GM21786 (cell line): ENCODE results near the gene KLHDC8B.

Experiments
- ATAC-seq: cut with Tn5 transposase; IDR thresholded peaks from one replicate; pipeline ENCODE4 v1.9.1; 2021; ENCODE audit not compliant: unreplicated experiment

KLHDC8B gene

GRCh38 chr3:49158103-49158709, 13.2 kb upstream of the KLHDC8B start:
- ATAC-seq = no peak

GRCh38 chr3:49158792-49159191, 12.6 kb upstream of the KLHDC8B start:
- no peak for ATAC-seq

- ATAC-seq = no peak
Measured at GRCh38 chr3:49161197-49161596, 10.2 kb upstream of the KLHDC8B start.

GRCh38 chr3:49161808-49162530, 9.4 kb upstream of the KLHDC8B start:
- ATAC-seq = no peak

- ATAC-seq = no peak
Measured at GRCh38 chr3:49162751-49163419, 8.5 kb upstream of the KLHDC8B start.

- no peak for ATAC-seq
Measured at GRCh38 chr3:49163609-49164008, 7.8 kb upstream of the KLHDC8B start.

GRCh38 chr3:49164983-49165720, 6.2 kb upstream of the KLHDC8B start:
- no peak for ATAC-seq

- no peak for ATAC-seq
Measured at GRCh38 chr3:49165771-49166751, 5.3 kb upstream of the KLHDC8B start, which contains the start of gene CCDC71. CCDC71 (minus strand) TSS chr3:49166331; CDS start chr3:49164208, 2,123 bp downstream.

GRCh38 chr3:49166752-49167556, 4.4 kb upstream of the KLHDC8B start:
- ATAC-seq = no peak

GRCh38 chr3:49170744-49171118, 667 bp upstream of the KLHDC8B start:
- ATAC-seq = no peak

GRCh38 chr3:49171775-49172500, 540 bp downstream of the KLHDC8B start:
- ATAC-seq = no peak

GRCh38 chr3:49172551-49173041, 1.2 kb downstream of the KLHDC8B start:
- no peak for ATAC-seq

GRCh38 chr3:49173116-49173791, 1.9 kb downstream of the KLHDC8B start:
- ATAC-seq = no peak

- ATAC-seq = no peak
Measured at GRCh38 chr3:49173792-49174170, 2.4 kb downstream of the KLHDC8B start.

GRCh38 chr3:49174397-49174985, 3.1 kb downstream of the KLHDC8B start:
- no peak for ATAC-seq

- ATAC-seq = no peak
Measured at GRCh38 chr3:49175530-49175929, 4.1 kb downstream of the KLHDC8B start.

GRCh38 chr3:49177073-49177472, 5.7 kb downstream of the KLHDC8B start:
- no peak for ATAC-seq

GRCh38 chr3:49180116-49180515, 8.7 kb downstream of the KLHDC8B start:
- no peak for ATAC-seq
